Measurements from ENCODE around the gene RYR3. TPM values are rescaled to one million over a fixed set of nuclear protein-coding genes. Genes with fewer than 3 reads are reported as not detected.

Gene RYR3
- total RNA-seq, 6 experiments from 2014 or later: not detected

GRCh38 chr15:33700695-33701303, 390.0 kb downstream of the RYR3 start:
- Mint-ChIP-seq H3K4me1 (ENCODE audit: low read depth) (peaks cover 15% of the 10 kb centered on the region), H3K27me3 (ENCODE audit: insufficient read depth) (peaks cover 22% of the 10 kb centered on the region), H3K36me3 (ENCODE audit: low read depth) (no peaks in the 10 kb centered on the region), H3K27ac (no peak overlapping the region), H3K4me3 (peak overlapping the region; percentile 33; the same call in 1 of the 2 replicates), H3K9me3 (no peaks in the 10 kb centered on the region)
- TF ChIP-seq, protein P1, sequence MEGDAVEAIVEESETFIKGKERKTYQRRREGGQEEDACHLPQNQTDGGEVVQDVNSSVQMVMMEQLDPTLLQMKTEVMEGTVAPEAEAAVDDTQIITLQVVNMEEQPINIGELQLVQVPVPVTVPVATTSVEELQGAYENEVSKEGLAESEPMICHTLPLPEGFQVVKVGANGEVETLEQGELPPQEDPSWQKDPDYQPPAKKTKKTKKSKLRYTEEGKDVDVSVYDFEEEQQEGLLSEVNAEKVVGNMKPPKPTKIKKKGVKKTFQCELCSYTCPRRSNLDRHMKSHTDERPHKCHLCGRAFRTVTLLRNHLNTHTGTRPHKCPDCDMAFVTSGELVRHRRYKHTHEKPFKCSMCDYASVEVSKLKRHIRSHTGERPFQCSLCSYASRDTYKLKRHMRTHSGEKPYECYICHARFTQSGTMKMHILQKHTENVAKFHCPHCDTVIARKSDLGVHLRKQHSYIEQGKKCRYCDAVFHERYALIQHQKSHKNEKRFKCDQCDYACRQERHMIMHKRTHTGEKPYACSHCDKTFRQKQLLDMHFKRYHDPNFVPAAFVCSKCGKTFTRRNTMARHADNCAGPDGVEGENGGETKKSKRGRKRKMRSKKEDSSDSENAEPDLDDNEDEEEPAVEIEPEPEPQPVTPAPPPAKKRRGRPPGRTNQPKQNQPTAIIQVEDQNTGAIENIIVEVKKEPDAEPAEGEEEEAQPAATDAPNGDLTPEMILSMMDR (IDR thresholded peaks at IDR 0.05): peak; percentile 88
- peak; percentile 69 for DNase-seq

- TF ChIP-seq, protein P1 (IDR thresholded peaks at IDR 0.05): no peak
- H3K9me3 Mint-ChIP-seq: no peaks in the 10 kb centered on the region
- no peaks in the 10 kb centered on the region for H3K36me3 Mint-ChIP-seq (ENCODE audit: low read depth)
- peaks cover 15% of the 10 kb centered on the region for H3K4me1 Mint-ChIP-seq (ENCODE audit: low read depth)
- peaks cover 22% of the 10 kb centered on the region for H3K27me3 Mint-ChIP-seq (ENCODE audit: insufficient read depth)
- no peak overlapping the region for H3K4me3 Mint-ChIP-seq
- DNase-seq: no peak
- H3K27ac Mint-ChIP-seq: no peak overlapping the region
Observed at GRCh38 chr15:33701304-33701696, 390.5 kb downstream of the RYR3 start.

DNA sequence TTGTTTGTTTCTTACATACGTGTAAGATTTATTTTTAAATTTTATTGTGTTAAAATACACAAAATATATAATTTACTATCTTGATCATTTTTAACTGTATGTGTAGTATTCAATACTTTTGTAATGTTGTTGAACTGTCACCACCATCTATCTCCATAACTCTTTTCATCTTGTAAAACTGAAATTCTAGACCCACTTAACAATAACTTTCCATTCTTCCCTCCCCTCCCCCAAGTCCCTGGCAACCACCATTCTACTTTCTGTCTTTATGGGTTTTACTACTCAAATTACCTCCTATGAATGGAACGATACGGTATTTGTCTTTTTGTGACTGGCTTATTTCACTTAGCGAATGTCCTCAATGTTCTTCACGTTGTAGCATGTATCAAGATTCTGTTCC, 395.4 kb downstream of the RYR3 start:
- Mint-ChIP-seq H3K27me3 (ENCODE audit: insufficient read depth) (peaks cover 3% of the 10 kb centered on the region), H3K4me3 (no peak overlapping the region), H3K4me1 (ENCODE audit: low read depth) (peaks cover 8% of the 10 kb centered on the region; the same call in 1 of the 2 replicates), H3K9me3 (peaks cover 13% of the 10 kb centered on the region; the same call in 1 of the 2 replicates), H3K27ac (no peak overlapping the region), H3K36me3 (ENCODE audit: low read depth) (peaks cover 7% of the 10 kb centered on the region)
- TF ChIP-seq, protein P1 (IDR thresholded peaks at IDR 0.05): no peak
- no peak for DNase-seq

DNA sequence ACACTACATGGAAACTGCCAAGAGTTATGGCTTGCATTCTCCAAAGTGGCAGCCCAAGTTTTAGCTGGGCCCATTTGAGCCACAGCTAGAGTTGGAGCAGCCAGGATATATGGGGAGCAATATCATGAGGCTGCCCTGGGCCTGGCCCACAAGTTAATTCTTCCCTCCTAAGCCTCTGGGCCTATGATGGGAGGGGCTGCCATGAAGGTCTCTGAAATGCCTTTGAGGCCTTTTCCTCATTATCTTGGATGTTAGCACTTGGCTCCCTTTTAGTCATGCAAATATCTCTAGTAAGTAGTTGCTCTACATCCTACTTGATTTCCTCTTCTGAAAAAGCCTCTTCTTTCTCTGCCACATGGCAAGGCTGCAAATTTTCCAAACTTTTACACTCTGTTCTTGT, 400.0 kb downstream of the RYR3 start:
- H3K36me3 Mint-ChIP-seq (ENCODE audit: low read depth): peaks cover 15% of the 10 kb centered on the region
- no peak for DNase-seq
- H3K9me3 Mint-ChIP-seq: peaks cover 18% of the 10 kb centered on the region; the same call in 1 of the 2 replicates
- TF ChIP-seq, protein P1 (IDR thresholded peaks at IDR 0.05): no peak
- H3K4me3 Mint-ChIP-seq: no peak overlapping the region
- H3K4me1 Mint-ChIP-seq (ENCODE audit: low read depth): peaks cover 12% of the 10 kb centered on the region; the same call in 1 of the 2 replicates
- peaks cover 5% of the 10 kb centered on the region for H3K27me3 Mint-ChIP-seq (ENCODE audit: insufficient read depth)
- no peak overlapping the region for H3K27ac Mint-ChIP-seq

DNA sequence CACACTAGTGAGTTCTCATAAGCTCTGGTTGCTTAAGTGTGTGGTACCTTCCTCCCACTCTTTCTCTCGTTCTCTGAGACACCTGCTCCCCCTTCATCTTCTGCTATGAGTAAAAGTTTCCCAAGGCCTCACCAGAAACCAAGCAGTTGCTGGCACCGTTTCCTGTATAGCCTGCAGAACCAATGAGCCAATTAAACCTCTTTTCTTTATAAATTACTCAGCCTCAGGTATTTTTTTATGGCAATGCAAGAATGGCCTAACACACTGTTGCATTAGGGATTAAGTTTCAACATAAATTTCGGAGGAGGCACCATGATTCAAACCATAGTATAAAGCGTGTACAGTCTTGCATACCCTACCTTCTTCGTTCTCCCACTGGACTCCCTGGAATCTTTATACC, 405.3 kb downstream of the RYR3 start:
- Mint-ChIP-seq H3K4me1 (ENCODE audit: low read depth) (peaks cover 22% of the 10 kb centered on the region), H3K27me3 (ENCODE audit: insufficient read depth) (peaks cover 3% of the 10 kb centered on the region; the same call in 1 of the 2 replicates), H3K4me3 (no peak overlapping the region), H3K27ac (no peak overlapping the region), H3K9me3 (0 out of 2 replicates have a peak, but pooled peaks cover 5% of the 10 kb centered on the region), H3K36me3 (ENCODE audit: low read depth) (peaks cover 10% of the 10 kb centered on the region)
- TF ChIP-seq, protein P1 (IDR thresholded peaks at IDR 0.05): no peak
- DNase-seq: no peak
